HL-60 (cell line): Measurements from ENCODE around the gene FGL2.

Source experiments
- DNase-seq, 2 experiments: peaks; one replicate each; pipeline ENCODE4 v3.0.0-alpha.2; 2010 to 2020; ENCODE audit warnings: low read depth in 1 of 2, low spot score in 1 of 2
- H3K27ac ChIP-seq: fragments of 250-450 bp; sonication (Bioruptor Pico); replicated peaks from 2 replicates; pipeline ENCODE4 v1.5.1; 2020; ENCODE audit warnings: mild to moderate bottlenecking, moderate library complexity
- H3K27me3 ChIP-seq: fragments of 250-450 bp; sonication (Bioruptor Pico); 2 replicates; pipeline ENCODE4 v1.5.1; 2021; ENCODE audit warnings: mild to moderate bottlenecking, moderate library complexity; ENCODE audit not compliant: insufficient read depth, poor library complexity, severe bottlenecking
- H3K4me3 ChIP-seq: replicated peaks from 2 replicates; pipeline ENCODE4 v1.5.1; 2011; ENCODE audit warnings: mild to moderate bottlenecking, control low read depth, low read length; ENCODE audit not compliant: insufficient read depth
- CTCF ChIP-seq: IDR thresholded peaks from one replicate; pipeline ENCODE4 v1.5.1; 2011; ENCODE audit warnings: low read length, control low read depth, inconsistent platforms; ENCODE audit not compliant: insufficient read depth
- GABPA ChIP-seq: IDR thresholded peaks from 2 replicates; pipeline ENCODE4 v1.6.1; 2012; ENCODE audit warnings: low read depth
- POLR2AphosphoS5 ChIP-seq: IDR thresholded peaks from 2 replicates; pipeline ENCODE4 v1.6.1; 2012; ENCODE audit warnings: low read depth
- REST ChIP-seq: IDR thresholded peaks from 2 replicates; pipeline ENCODE4 v1.6.1; 2012; ENCODE audit warnings: low read depth; ENCODE audit not compliant: insufficient replicate concordance
- SPI1 ChIP-seq: IDR thresholded peaks from 2 replicates; pipeline ENCODE4 v1.6.1; 2012; ENCODE audit warnings: low read depth, mild to moderate bottlenecking, borderline replicate concordance

The FGL2 gene

GRCh38 chr7:77242068-77242467 is 42.4 kb upstream of the FGL2 start:
- Histone ChIP-seq H3K27ac (peak overlapping the region; percentile 50), H3K4me3 (no peak overlapping the region), H3K27me3 (no peaks in the 10 kb centered on the region)
- TF ChIP-seq REST (no peak), POLR2AphosphoS5 (no peak), GABPA (no peak), SPI1 (no peak), CTCF (no peak)
- no peak for DNase-seq

- peak; percentile 28 to 53 for DNase-seq
- Histone ChIP-seq H3K27ac (peak overlapping the region; percentile 68), H3K27me3 (no peaks in the 10 kb centered on the region), H3K4me3 (no peak overlapping the region)
- TF ChIP-seq GABPA (no peak), POLR2AphosphoS5 (no peak), SPI1 (peak; percentile 97)
These were observed 39.9 kb upstream of the FGL2 start for GRCh38 chr7:77239471-77239870.

- no peaks in the 10 kb centered on the region for H3K27me3 ChIP-seq
- DNase-seq = peak; percentile 92 to 96
- H3K4me3 ChIP-seq = no peak overlapping the region
- peak; percentile 93 for TF ChIP-seq SPI1
- TF ChIP-seq GABPA = peak; percentile 9; the same call in 1 of the 2 replicates
- no peak for TF ChIP-seq CTCF
- no peak for TF ChIP-seq REST
- peak; percentile 86 for TF ChIP-seq POLR2AphosphoS5
- peak overlapping the region; percentile 68 for H3K27ac ChIP-seq
These were observed 39.1 kb upstream of the FGL2 start for GRCh38 chr7:77238703-77239136.

GRCh38 chr7:77235276-77235675 is 35.7 kb upstream of the FGL2 start:
- Histone ChIP-seq H3K27ac (no peak overlapping the region), H3K27me3 (no peaks in the 10 kb centered on the region), H3K4me3 (no peak overlapping the region)
- DNase-seq = no peak
- no peak for TF ChIP-seq SPI1
- TF ChIP-seq GABPA = no peak
- no peak for TF ChIP-seq REST
- no peak for TF ChIP-seq POLR2AphosphoS5
- no peak for TF ChIP-seq CTCF
